GM23338 (cell line): ENCODE data around the gene IL1A. TPM values are rescaled to one million over a fixed set of nuclear protein-coding genes. Genes with fewer than 3 reads are reported as not detected.

ENCODE experiments used
- ATAC-seq: fragments of 200-7000 bp; cut with Tn5 transposase; 3 replicates; pipeline ENCODE4 v1.9.1; 2020
- DNase-seq: peaks from one replicate; pipeline ENCODE4 v3.0.0-alpha.2; 2015; ENCODE audit warnings: low spot score
- H2AFZ ChIP-seq: fragments of 200-600 bp; sonication (generic); 2 replicates; pipeline ENCODE4 v1.8.0; 2016; ENCODE audit warnings: antibody characterized with exemption, mild to moderate bottlenecking, moderate library complexity
- H3F3A ChIP-seq: fragments of 200-600 bp; sonication (generic); replicated peaks from 2 replicates; pipeline ENCODE4 v1.8.0; 2017; ENCODE audit warnings: antibody characterized with exemption, mixed run types, low read depth
- H3K27ac ChIP-seq: fragments of 200-600 bp; sonication (generic); 2 replicates; pipeline ENCODE4 v1.6.1; 2016; ENCODE audit warnings: low read depth
- H3K27me3 ChIP-seq: fragments of 200-600 bp; sonication (generic); 2 replicates; pipeline ENCODE4 v1.8.0; 2016; ENCODE audit warnings: mild to moderate bottlenecking, mixed run types, moderate library complexity; ENCODE audit not compliant: insufficient read depth
- H3K36me3 ChIP-seq: fragments of 200-600 bp; sonication (generic); 2 replicates; pipeline ENCODE4 v1.8.0; 2016; ENCODE audit warnings: mild to moderate bottlenecking; ENCODE audit not compliant: insufficient read depth
- H3K4me1 ChIP-seq: fragments of 200-600 bp; sonication (generic); 2 replicates; pipeline ENCODE4 v1.8.0; 2016; ENCODE audit warnings: mild to moderate bottlenecking, moderate library complexity; ENCODE audit not compliant: insufficient read depth
- H3K4me2 ChIP-seq: fragments of 200-600 bp; sonication (generic); 2 replicates; pipeline ENCODE4 v1.7.1; 2017; ENCODE audit warnings: mixed run types
- H3K4me3 ChIP-seq: fragments of 200-600 bp; sonication (generic); 2 replicates; pipeline ENCODE4 v1.6.1; 2016; ENCODE audit warnings: mixed run types
- H3K79me2 ChIP-seq: fragments of 200-600 bp; sonication (generic); replicated peaks from 2 replicates; pipeline ENCODE4 v1.8.0; 2017; ENCODE audit warnings: mild to moderate bottlenecking; ENCODE audit not compliant: insufficient read depth
- H3K9me2 ChIP-seq: fragments of 200-600 bp; sonication (generic); 2 replicates; pipeline ENCODE4 v1.8.0; 2017; ENCODE audit not compliant: insufficient read depth
- H4K20me1 ChIP-seq: fragments of 200-600 bp; sonication (generic); replicated peaks from 2 replicates; pipeline ENCODE4 v1.8.0; 2017; ENCODE audit warnings: mild to moderate bottlenecking; ENCODE audit not compliant: insufficient read depth
- H3K27ac Mint-ChIP-seq: 2 replicates; pipeline ENCODE4 v1.8.0; 2020; ENCODE audit warnings: inconsistent platforms, mild to moderate bottlenecking, moderate library complexity, mixed read lengths
- H3K27me3 Mint-ChIP-seq: 3 replicates; pipeline ENCODE4 v1.8.0; 2022; ENCODE audit warnings: low read depth, mild to moderate bottlenecking, moderate library complexity, mixed read lengths, inconsistent platforms; ENCODE audit not compliant: insufficient read depth, poor library complexity
- H3K36me3 Mint-ChIP-seq: 3 replicates; pipeline ENCODE4 v1.8.0; 2021; ENCODE audit warnings: low read depth, mild to moderate bottlenecking, inconsistent platforms, moderate library complexity, mixed read lengths
- H3K4me1 Mint-ChIP-seq: 3 replicates; pipeline ENCODE4 v1.8.0; 2020; ENCODE audit warnings: mild to moderate bottlenecking, inconsistent platforms, mixed read lengths
- H3K4me3 Mint-ChIP-seq: 3 replicates; pipeline ENCODE4 v1.8.0; 2021; ENCODE audit warnings: moderate library complexity, mild to moderate bottlenecking, inconsistent platforms, mixed read lengths
- H3K9me3 Mint-ChIP-seq: 3 replicates; pipeline ENCODE4 v1.8.0; 2020; ENCODE audit warnings: moderate library complexity, mild to moderate bottlenecking, inconsistent platforms, mixed read lengths
- JUNB ChIP-seq: IDR thresholded peaks from one replicate; pipeline ENCODE4 v1.6.1; 2016; ENCODE audit warnings: antibody characterized with exemption; ENCODE audit not compliant: unreplicated experiment
- POLR2AphosphoS5 ChIP-seq: IDR thresholded peaks from 2 replicates; pipeline ENCODE4 v1.6.1; 2016; ENCODE audit warnings: antibody characterized with exemption, low read depth
- STAT1 ChIP-seq: IDR thresholded peaks from one replicate; pipeline ENCODE4 v1.6.1; 2016; ENCODE audit warnings: antibody characterized with exemption; ENCODE audit not compliant: unreplicated experiment
- ZNF114 ChIP-seq: fragments of 250-450 bp; sonication (Bioruptor Pico); IDR thresholded peaks from 2 replicates; pipeline ENCODE4 v1.5.0; 2020; ENCODE audit warnings: mild to moderate bottlenecking, moderate library complexity
- ZNF462 ChIP-seq: fragments of 250-450 bp; sonication (Bioruptor Pico); IDR thresholded peaks from 2 replicates; pipeline ENCODE4 v1.5.0; 2020; ENCODE audit warnings: mild to moderate bottlenecking, moderate library complexity
- polyA plus RNA-seq: library from polyadenylated mRNA; unstranded; fragments of >200 nt; fragmentation: Nextera tagmentation; extraction: Ambion mirVana; gene quantifications from 2 replicates; pipeline ENCODE4 v1.2.1, GENCODE V29; 2016
- total RNA-seq: library from RNA; depleted of rRNA; stranded (reverse); fragments of >200 nt; shearing (Covaris generic); gene quantifications from 2 replicates; pipeline ENCODE4 v1.2.3, GENCODE V29; 2014

The IL1A gene
- total and polyA plus RNA-seq, 2 experiments from 2014 or later: 0.65 to 0.73 TPM

- TF ChIP-seq ZNF462 (CRISPR knock-in tag) (no peak), STAT1 (no peak), JUNB (no peak)
These were observed 10.5 kb upstream of the IL1A start (continued) for GRCh38 chr2:112794841-112795240.

DNA sequence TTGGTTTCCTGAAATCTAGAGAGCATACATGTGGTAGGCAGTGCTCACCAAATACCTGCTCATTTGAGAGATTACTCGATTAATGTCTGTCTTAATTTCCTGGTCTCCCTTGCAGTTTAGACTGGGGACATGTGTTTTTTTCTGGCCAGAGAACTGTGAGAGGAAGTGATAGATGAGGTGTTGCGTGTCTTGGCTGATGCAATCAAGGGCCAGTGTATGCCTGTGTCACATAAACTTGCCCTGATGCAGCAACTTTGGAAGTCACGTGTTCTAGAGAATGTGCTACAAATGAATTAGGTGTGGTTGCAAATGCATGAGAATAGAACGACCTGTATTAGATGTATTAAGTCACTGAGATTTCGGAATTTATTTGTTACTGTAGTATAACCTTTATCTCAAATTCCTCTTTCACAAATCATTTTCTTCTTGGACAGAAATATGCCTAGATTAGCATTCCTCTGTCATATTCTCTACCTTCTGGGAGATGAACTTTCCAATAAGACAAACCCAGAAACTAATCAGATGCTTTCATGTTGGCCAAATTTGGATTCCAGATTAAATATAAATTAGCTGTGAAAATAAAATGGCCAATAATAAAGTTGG is 9.9 kb upstream of the IL1A start:
- no peaks in the 10 kb centered on the region for H3F3A ChIP-seq
- Mint-ChIP-seq H3K4me3 (no peak overlapping the region), H3K9me3 (peaks cover 4% of the 10 kb centered on the region; the same call in 2 of the 3 replicates), H3K27ac (peak overlapping the region; percentile 6; the same call in 1 of the 2 replicates), H3K36me3 (peaks cover 12% of the 10 kb centered on the region; the same call in 2 of the 3 replicates), H3K4me1 (peaks cover 17% of the 10 kb centered on the region), H3K27me3 (peaks cover 10% of the 10 kb centered on the region)
- H2AFZ ChIP-seq: peak overlapping the region; percentile 83; the same call in 1 of the 2 replicates
- H3K9me2 ChIP-seq: 0 out of 2 replicates have a peak, but pooled peaks cover 4% of the 10 kb centered on the region
- no peaks in the 10 kb centered on the region for H4K20me1 ChIP-seq
- H3K27me3 ChIP-seq: no peaks in the 10 kb centered on the region
- H3K4me1 ChIP-seq: peaks cover 12% of the 10 kb centered on the region; the same call in 1 of the 2 replicates
- ATAC-seq (no peak), DNase-seq (no peak)
- no peak for TF ChIP-seq POLR2AphosphoS5
- TF ChIP-seq STAT1: no peak
- no peak for TF ChIP-seq ZNF114
- no peaks in the 10 kb centered on the region for H3K36me3 ChIP-seq
- H3K4me2 ChIP-seq: no peak overlapping the region
- no peak overlapping the region for H3K27ac ChIP-seq
- no peaks in the 10 kb centered on the region for H3K79me2 ChIP-seq
- no peak overlapping the region for H3K4me3 ChIP-seq
